SK-MEL-5 (cell line): ENCODE measurements around the gene TPRA1. TPM values are rescaled to one million over a fixed set of nuclear protein-coding genes. Genes with fewer than 3 reads are reported as not detected.
A peak's percentile ranks its signal among the peaks of the same experiment; 100 is the strongest.

Experiments used
- DNase-seq: peaks from one replicate; pipeline ENCODE4 v3.0.0-alpha.2; 2016; ENCODE audit warnings: low read depth, low spot score
- in situ Hi-C: cut with HindIII; loops from 2 replicates; pipeline ENCODE4 v1.10.0; 2016; ENCODE audit warnings: low sequenced_read_pairs, high pct_unique_total_duplicates, low pct_unique_long_range_greater_than_20kb
- polyA plus RNA-seq, 2 experiments: library from polyadenylated mRNA; depleted of rRNA; stranded (reverse); fragments of >200 nt; gene quantifications; 2 replicates each; pipeline ENCODE4 v1.2.3, GENCODE V29; 2015
- total RNA-seq: library from RNA; depleted of rRNA; stranded (reverse); fragments of >200 nt; shearing (Covaris generic); gene quantifications from 2 replicates; pipeline ENCODE4 v1.2.3, GENCODE V29; 2014; rRNA removed

TPRA1 gene
- 24.8 and 27.9 TPM in 2 replicates for total RNA-seq
- polyA plus RNA-seq (2015; cell fraction: cytosol; rRNA removed): 32.4 and 32.7 TPM in 2 replicates
- polyA plus RNA-seq (2015; cell fraction: nucleus; rRNA removed): 77.1 and 96.4 TPM in 2 replicates

DNA sequence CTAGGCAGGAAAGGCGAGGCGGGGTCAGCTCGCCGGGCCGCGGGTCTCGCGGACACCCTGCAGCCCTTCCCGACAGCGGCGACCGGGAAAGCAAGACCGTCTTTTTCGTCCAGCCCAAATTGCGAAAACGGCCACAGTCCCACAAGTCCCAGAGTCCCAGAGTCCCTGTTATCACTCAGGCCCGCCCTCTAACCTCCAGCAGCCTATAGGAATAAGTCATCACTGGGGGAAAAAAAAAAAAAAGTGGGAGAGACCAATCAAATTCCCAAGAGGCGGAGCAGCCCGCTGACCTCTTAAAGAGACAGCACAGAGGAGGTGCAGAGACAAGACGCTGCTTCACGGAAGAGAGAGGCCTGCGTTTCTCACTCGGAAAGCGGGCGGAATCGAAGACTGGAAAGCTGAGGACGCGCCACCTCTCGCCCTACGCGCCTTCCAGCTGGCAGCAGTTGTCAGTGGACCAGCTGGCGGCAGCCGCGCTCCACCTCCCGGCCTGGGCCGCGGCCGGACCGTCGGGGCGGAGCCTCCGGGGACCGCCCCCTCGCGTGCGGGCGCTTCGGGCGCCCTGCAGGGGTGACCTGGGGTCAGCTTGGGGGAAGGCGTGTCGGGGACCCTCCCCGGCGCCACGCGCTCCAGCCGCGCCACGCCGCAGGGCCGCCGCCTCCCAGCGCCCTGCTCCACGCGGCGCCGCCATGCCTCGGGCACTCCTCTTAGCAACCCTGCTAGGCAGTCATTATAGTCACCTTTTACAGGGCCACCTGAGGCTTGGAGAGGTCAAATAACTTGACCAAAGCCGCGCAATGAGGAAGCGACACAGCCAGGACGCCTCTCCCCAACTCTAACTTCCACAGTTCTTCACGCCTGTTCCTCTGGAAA is at the start of gene TPRA1:
Gene TPRA1, minus strand, starts transcription at position 141 of the 873 bp plus-strand sequence. CDS start 10,587 bp downstream, outside the sequence.
- DNase-seq: peak; percentile 99
- in situ Hi-C loops: no loop called here

DNA sequence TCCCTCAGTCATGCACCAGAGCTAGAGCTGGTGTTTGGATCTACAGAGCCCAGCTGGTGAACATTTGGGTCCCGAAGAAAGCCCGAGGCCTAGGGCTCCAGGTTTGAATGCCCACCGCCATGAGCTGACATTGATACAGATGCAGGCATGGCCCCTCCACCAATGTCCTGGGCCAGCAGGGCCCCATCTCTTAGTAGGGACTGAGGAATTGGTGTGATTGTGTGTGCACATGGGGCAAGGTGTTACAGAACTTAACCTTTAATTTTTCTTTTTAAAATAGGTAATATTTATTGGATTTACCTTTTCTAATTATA is 49.5 kb upstream of the TPRA1 start:
- in situ Hi-C loops: no loop called here

DNA sequence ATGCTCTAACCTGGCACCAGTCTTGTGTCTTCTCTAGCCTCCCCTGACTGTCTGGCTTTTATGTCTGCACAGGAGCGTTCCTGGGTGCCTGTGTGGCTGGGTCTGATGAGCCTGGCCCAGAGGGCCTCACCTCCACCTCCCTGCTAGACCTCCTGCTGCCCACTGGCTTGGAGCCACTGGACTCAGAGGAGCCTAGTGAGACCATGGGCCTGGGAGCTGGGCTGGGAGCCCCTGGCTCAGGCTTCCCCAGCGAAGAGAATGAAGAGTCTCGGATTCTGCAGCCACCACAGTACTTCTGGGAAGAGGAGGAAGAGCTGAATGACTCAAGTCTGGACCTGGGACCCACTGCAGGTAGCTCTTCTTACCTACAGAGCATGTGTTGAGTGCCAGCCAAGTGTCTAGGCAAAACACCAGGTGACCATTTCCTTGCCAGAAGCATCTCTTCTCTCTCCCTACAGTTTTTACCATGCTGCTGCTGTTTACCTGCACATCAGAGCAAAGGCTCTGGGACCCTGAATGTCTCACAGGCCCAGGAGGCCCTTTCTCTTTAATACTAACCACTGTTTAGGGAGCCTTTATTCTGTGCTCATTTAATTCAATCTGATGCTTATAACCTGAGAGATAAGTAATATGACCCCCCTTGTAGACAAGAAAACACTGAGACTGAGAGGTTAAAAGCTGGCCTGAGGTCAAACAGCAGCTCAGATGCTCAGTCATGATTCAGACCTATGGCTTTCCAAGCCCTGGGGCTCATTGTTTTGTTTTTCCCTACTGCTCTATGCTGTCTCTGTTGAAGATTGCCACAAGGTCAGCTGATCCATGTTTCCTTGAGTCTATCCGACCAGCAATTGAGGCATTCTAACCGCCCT is 48.9 kb upstream of the TPRA1 start:
- DNase-seq: peak; percentile 97
- in situ Hi-C loops: no loop called here

More for the DNA sequence above, 49.5 kb upstream of the TPRA1 start:
- no peak for DNase-seq

DNA sequence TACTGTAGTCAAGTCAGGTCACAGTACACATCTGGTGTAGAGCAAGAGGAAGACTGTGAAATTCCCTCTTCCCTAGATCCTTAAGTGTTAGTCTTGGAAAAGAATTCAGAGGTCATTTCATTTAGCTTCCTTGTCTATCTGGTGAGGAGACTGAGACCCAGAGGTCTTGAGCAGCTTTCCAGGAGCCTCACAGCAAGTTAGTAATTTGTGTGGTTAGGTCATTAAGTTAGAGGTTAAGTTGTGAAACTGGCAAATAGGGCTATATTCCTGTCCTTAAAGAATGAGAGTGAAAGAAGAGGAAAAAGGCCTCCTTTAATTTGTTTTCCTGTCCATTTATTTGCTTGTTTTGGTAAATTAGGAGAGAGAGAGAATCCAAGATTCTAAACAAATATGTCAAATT is 47.4 kb upstream of the TPRA1 start:
- no peak for DNase-seq

DNA sequence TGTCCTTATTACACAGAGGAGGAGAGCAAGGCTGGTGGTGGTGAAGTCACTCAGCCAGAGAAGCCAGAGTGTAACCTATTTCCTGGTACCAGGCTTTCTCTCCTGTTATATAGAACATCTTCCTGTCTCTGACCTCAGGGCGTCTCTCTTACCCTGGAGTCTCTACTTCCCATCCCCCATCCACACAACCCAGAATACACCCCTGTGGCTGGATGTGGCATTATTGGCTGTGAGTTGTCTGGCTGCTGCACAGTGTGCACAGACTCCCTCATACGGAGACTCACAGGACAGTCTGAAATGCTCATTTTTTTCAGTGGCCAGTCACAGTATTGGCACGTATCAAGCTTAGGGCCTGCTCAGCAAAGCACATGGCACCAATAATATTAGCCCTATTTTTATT is 47.0 kb upstream of the TPRA1 start:
- peak; percentile 79 for DNase-seq
- in situ Hi-C loops: no loop called here

More for the DNA sequence above, 47.4 kb upstream of the TPRA1 start:
- in situ Hi-C loops: no loop called here

DNA sequence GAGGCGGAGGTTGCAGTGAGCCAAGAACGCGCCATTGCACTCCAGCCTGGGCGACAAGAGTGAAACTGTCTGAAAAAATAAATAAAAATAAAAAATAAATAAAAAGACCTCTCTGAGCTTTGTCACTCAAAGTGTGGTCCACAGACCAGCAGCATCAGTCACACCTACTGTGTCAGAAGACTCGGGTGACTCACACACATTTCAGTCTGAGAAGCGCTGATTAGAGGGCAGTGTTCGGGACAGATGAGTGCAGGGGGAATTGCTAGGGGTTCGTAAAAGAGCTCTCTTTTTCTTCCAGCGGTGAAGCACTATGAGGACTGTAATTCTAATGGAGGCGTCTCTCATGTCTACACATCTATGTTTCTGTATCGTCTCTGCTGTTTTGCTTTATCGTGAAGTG is 44.1 kb upstream of the TPRA1 start:
- no peak for DNase-seq
- in situ Hi-C loops: no loop called here

DNA sequence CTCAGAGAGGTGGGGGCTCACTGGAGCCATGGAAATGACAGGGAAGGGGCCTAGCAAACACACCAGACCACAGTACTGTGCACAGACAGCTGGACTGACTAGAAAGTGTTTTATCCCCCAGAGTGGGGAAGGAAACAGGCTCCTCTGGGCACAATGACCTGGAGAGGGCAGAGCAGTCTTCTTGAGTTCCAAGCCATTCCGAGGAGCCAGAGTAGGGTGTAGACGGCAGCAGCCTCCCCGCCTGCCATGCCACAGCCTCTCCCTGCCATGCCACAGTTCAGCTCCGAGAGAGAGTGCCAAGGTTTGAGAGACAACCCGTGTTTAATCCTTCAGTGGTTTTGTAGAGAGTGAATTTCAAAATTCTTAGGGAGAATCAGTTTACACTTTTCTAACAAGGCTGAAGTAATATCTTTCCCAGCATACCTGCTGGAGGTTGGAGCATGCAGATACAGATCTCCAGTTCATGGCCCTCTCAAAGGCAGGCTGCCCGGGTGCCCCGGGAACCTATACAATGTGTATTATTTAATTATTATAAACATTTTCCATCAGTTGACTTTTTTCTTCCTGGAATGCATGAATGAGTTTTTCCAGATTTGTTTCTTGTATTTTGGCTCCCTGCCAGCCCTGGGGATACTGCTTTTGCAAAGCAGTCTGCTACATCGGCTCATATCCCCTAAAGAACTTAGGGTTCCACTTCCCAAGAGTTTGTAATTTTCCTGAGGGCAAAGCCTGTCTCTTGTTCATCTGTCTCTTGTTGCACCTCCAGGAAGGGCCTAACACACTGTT is 41.7 kb upstream of the TPRA1 start:
- in situ Hi-C loops: no loop called here
- DNase-seq: peak; percentile 43

DNA sequence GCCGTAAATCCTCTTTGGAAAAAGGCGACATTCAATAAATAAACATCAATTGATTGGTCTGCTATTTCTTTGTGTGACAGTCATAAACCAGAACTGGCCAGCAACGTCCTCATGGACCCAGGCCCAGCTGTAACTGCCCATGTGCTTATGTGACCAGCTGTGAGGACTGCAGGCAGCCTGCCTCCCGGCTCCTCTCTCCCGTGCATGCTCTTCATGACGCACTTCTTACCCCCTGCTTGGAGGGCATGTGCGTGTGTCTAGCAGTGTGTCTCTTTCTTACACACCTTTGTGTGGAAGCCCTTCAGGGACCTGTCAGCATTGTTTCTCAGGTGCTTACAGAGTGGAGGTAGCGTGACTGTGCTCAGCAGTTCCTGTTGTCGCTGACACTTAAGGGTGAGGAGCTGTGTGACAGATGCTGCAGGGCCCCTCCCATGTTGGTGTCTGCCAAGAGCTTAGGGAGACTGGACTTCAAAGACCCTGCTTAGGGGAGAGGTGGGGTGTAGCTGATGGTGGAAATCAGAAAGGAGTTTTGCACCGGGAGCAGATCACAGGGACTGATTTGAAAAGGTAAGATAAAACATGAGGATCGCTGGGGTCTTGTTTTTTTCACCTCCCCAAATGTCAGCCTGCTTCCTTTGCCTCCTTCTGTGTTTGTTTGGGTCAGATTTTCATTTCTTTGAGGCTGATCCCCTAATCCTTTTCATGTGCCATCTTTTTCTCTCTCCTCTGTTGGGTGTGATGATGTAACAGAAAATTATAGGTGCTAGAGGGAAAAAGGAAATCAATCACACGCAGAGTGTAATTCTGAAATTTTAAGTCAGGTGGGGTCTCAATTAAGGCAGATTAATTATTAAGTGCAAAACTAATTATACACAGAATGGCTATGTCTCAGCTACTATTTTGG is 40.5 kb upstream of the TPRA1 start:
- no peak for DNase-seq
- in situ Hi-C loops: no loop called here

DNA sequence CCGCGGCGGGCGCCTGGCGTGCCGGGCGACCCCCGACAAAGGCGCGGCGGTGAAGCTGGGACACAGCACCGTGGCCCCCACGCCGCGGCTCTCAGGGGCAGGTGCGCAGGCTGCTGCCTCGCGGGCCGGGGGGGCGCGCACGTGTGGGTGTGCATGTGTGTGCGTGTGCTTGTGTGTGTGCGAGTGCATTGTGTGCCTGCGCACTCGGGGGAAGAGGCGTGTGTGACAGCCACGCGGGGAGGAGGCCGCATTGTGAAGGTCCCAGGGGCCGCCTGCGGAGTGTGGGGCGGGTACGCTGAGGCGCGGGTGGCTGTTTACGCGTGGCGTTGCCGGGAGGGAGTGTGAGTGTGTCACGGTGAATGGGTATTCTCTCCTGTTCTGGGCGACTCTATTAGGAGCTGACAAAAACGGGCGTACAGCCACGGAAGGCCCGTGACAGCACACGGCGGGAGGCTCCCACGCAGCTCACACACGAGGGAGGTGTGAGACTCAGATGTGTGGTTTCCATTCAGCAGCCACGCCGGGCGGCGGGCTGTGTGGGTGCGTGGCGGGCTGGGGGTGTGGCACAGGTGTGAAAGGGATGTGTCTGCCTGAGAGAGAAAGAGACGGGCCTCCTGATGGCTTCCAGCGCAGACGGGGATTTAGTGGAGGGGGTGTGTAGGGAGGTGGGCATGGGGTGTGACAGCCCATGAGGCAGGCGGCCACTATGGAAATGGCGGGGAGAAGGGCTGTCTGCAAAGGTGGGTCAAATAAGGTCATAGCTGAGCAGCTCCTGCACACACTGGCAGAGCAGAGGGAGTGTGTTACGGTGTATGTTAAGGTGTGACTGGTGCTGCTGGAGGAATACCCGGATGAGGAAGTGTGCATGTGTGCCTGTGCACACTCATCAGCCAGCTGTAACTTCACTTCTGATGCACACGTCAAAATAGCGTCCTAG is 39.2 kb upstream of the TPRA1 start:
- DNase-seq: no peak
- in situ Hi-C loops: no loop called here

DNA sequence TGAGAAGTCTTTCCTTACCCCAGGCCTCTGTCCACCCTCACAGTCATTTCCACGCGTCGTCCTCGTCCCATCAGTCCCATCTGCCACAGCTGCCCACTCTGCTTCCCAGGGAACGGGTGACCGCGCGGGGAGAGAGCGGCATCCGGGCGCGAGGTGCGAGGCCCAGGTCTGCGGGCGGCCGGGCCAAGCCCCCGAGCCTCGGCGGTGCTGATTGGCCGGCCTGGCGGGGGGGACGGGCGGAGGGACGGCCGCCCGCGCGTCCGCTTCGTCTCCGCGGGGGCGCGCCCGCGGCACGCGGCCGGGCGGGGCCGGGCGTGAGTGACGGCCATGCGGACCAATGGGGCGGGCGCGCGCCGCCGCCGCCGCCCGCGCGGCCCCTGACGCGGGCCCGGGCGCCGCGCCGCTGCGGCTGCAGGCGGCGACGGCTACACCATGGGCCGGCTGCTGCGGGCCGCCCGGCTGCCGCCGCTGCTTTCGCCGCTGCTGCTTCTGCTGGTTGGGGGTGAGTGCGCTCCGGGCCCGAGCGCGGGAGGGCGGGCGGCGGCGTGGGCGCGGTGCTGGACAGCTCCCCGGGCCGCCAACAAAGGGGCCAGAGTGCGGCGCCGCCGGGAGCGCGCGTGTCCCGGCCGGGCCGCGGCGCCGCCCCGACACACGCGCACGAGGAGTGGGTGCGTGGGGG is 38.4 kb upstream of the TPRA1 start, which contains the start of gene PODXL2:
Gene PODXL2, plus strand, starts transcription at position 398 of the 679 bp plus-strand sequence. Its CDS starts 35 bp downstream, at position 433.
- DNase-seq: peak; percentile 72
- in situ Hi-C loops: no loop called here

DNA sequence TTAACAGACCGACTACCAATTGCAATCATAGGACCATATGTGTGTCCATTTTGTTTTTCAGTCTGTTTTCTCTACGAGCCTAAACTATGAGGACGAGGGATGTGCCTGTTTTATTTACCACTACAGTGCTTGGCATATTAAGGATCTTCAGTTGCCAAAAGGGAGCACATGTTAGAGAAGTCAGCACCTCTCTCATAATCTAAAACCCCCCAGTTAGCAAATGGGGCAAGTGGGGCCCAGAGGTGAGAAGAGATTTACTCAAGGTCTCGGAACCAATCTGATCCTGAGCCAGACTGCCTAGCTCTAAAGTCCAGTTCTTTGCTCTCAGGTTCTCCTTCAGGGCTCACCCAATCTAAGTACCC is 37.9 kb upstream of the TPRA1 start:
- in situ Hi-C loops: no loop called here
- no peak for DNase-seq

DNA sequence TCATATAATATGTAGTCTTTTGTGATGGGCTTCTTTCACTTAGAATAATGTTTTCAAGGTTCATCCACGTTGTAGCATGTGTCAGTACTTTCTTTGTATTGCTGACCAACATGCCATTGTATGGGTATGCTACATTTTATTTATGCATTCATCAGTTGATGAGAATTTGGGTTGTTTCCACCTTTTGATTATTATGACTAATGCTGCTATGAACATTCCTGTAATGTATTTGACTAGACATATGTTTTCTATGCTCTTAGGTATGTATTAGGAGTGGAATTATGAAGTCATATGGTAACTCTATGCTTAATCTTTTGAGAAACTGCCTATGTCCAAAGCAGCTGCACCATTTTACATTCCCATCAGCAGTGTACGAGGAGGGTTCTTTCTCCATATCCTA is 35.3 kb upstream of the TPRA1 start:
- in situ Hi-C loops: no loop called here

DNA sequence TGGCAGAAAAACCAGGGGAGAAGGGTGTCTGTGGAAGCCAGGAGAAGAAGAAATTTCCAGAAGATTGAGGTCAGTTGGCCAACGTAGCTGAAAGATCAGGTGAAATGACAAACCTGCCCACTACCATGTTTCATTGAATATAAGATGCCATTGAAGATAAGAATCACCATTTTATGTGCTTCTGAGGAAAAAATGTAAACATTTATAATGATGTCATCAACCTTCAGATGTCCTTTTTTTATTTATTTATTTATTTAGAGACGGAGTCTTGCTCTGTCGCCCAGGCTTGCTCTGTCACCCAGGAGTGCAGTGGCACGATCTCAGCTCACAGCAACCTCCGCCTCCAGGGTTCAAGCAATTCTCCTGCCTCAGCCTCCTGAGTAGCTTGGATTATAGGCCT is 33.5 kb upstream of the TPRA1 start:
- in situ Hi-C loops: no loop called here
- DNase-seq: no peak

More for the DNA sequence above, 35.3 kb upstream of the TPRA1 start:
- no peak for DNase-seq

DNA sequence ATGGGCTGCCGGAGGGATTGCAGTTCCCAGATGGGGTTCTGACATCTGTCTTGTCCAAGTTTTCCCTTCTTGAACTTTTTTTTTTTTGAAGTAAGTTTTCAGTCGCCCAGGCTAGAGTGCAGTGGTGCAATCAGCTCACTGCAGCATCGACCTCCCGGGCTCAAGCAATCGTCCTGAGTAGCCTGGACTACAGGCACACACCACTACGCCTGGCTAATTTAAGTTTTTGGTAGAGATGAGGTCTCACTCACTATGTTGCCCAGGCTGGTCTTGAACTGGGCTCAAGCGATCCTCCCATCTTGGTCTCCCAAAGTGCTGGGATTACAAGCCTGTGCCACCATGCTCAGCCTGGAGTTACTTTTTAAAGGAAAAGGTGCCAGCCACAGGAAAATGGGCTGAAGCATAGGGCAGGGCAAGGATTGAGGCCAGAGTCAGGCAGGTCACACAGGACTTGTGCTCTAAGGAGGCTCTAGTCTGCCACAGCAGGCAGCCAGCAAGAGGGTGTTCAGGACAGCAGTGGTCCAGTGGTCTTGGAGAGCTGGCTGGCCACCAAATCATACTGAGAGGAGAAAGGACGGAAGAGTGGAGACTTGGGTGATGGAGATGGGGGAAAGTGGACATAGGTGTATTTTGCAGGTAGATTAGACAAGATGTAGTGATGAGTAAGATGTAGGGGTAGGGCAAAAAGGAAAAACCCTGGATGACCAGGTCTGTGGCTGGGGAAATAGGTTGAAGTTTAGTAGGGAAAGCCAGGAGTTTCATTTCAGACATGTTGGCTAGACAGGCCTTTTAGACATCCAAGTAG is 32.4 kb upstream of the TPRA1 start:
- no peak for DNase-seq
- in situ Hi-C loops: no loop called here

DNA sequence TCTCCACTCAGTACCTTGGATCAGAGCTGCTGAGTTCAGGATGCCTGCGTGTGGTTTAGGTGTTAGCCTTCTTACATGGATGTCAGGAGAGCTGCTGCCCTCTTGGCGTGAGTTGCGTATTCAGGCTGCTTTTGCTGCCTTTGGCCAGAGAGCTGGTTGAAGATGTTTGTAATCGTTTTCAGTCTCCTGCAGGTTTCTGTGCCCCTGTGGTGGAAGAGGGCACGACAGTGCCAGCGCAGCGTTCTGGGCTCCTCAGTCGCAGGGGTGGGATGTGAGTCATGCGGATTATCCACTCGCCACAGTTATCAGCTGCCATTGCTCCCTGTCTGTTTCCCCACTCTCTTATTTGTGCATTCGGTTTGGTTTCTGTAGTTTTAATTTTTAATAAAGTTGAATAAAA is 31.5 kb upstream of the TPRA1 start:
- in situ Hi-C loops: no loop called here
- no peak for DNase-seq
